ENCODE results near the gene STX1B.

GRCh38 chr16:30972872-30973271 is 37.6 kb downstream of the STX1B start:
- TF ChIP-seq POLR2AphosphoS5 (IDR thresholded peaks at IDR 0.05; ENCODE audit: low read depth, low read length), result no peak
- no peak for TF ChIP-seq TAF1 (IDR thresholded peaks at IDR 0.05; ENCODE audit: borderline replicate concordance, insufficient read depth, low read length)
- no peak for TF ChIP-seq SIN3A (IDR thresholded peaks at IDR 0.05; ENCODE audit: borderline replicate concordance, insufficient read depth, low read length)
- TF ChIP-seq FOXP2 (optimal IDR thresholded peaks at IDR 0.05; ENCODE audit: borderline replicate concordance, extremely low read depth, extremely low read length, insufficient read depth), result no peak
- no peak for TF ChIP-seq REST (IDR thresholded peaks at IDR 0.05; ENCODE audit: insufficient read depth in 1 of 2, low read depth in 2 of 2, low read length in 2 of 2)
